GM21381 (cell line): ENCODE measurements around the gene CDH6.

Experiments
- ATAC-seq: cut with Tn5 transposase; IDR thresholded peaks from one replicate; pipeline ENCODE4 v1.9.1; 2021; ENCODE audit warnings: mild to moderate bottlenecking, moderate library complexity; ENCODE audit not compliant: unreplicated experiment

The CDH6 gene

DNA sequence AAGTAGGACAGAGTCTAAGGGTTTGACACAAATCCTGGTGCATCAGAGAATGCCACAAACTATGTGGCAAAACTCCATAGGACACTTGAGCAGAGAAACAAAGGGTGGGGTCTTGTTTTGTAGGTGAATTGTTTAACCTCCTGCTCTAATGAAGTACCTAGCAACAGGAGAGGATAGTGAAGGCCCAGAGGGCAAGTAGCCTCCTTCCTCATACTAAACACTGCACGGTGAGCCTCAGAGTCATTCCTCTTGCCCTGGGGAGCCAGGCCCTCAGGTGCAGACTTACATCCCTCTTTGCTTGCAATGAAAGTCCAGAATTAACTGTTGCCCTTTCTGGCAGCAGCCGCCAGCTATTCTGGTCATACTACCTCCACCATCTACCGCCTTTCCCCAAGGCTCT, 172.3 kb downstream of the CDH6 start:
- no peak for ATAC-seq

DNA sequence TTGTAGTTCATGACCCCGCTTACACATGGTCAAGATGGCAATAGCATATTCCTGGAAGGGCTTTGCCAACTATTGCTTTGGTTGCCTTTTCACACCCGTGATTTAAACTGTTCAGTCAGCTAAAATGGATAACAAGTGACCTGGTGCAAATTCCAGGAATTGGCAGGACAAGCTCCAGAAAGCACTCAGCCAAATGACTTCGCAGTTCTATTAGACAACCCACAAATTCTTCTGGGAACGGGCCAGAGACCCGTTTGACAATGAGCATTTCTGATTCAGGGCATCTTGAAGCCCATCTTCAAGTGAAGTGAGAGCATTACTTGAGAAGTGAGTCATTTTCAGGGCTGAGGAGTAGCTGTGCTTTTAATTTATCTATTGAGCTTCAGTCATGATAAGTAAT, 173.5 kb downstream of the CDH6 start:
- no peak for ATAC-seq

DNA sequence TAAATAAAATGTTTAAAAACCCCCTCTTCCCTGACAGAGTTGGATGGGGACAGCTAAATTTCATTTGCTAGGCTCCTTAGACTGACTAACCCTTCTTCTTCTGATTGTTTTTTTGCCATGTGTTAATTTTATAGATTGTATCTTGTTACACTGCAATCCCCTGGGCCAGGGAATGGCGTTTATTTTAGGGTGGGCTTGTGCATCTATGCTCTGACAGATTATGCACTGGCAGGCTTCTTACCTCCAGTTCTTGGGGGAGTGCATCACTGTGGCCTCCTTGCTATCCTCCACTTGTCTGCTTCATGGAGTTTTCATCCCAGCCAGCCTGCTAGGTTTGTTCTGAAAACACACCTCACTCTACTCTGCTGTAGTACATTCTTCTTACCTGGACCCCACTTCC, 178.6 kb downstream of the CDH6 start:
- ATAC-seq: no peak

DNA sequence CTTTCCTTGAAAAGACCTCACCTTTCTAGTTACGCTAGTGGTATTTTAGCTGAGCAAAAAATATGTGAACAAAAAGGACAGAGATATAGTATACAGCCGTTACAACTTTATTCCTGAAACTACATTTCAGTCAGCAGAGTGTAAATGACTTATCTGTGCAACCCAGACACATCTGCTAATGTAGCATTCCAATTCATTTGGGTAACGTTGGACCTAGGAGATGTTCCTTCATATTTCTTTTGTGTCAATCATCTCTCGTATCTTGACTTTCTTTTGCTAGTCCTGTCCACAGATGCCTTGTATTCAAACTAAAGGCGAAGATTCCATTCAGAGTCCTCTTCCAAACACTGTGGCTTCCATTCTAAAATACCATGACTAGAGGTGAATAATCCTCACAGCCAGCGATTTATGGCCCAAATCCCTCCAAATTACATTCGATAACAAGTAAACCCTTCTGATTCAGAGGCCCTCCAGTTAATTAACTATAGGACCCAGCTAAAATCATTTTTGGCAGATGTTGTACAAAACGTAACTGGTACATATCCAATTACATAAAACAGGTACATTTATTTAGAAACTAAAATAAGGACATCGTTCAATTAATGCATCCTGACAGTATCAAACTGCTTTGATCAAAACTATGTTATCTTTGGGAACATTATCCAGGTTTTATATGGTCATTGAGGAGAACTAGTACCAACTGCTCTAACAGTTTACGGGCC, 182.7 kb downstream of the CDH6 start:
- no peak for ATAC-seq

DNA sequence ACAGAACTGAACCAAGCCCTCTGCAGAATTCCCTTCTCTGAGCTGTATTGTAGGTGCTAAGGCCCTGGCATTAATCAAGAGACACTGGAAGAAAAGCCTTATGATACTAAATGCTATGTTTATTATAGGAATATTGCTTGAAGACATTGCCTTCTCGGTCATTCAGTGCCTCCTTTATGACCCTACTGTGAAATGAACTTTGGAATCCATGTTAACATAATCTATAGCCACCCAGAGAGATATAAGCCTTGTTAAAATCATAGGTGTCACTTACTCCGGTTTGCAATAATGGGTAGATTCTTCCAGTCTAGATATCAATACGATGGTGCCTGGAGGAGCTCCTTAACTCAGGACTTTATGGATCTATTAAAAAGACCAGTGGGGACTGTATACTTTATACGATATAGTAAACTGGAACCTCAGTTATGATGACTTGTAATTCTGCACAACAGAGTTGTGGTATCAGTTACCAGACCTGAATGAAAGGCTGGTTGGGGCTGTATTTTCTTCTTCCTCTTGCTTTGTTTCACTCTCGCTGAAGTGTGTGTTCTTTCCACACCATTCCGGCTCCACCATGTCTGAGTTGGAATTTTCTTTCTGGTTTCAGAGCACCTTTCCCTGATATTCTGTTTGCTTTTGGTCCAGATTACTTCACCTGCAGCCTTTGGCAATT, 183.9 kb downstream of the CDH6 start:
- no peak for ATAC-seq

DNA sequence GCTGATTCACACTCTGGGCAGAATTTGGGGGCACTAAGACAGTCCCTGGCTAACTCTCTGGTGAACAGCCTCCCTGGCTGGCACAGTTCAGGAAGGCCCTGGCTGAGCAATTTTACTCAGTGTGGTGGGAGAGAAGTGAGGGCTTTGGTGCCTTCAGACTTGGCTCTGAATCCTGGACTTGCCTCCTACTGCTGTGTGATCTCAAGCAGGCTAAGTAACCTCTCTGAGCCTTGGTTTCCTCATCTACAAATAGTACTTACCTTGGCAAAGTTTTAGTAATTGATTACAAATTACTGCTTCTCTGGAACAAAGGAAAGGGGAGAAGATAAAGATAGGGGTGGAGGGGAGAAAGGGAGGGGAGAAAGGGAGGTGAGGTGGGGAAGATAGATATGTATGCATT, 184.7 kb downstream of the CDH6 start:
- ATAC-seq: no peak
